Activated B cell treated with CpG ODN at 0.5 μM for 24 hours (primary cell): ENCODE measurements around the gene CCL2. TPM values are rescaled to one million over a fixed set of nuclear protein-coding genes. Genes with fewer than 3 reads are reported as not detected.

Source experiments
- ATAC-seq: fragments of 200-7000 bp; cut with Tn5 transposase; one replicate; pipeline ENCODE4 v1.10.0; 2021; ENCODE audit warnings: low read depth, mild to moderate bottlenecking, moderate library complexity
- CTCF ChIA-PET: fragments of 350-600 bp; sonication (Branson Sonifier 250); formaldehyde crosslinking; loops from one replicate; lab custom pipeline; 2021; ENCODE audit warnings: antibody characterized with exemption; lab: Charles Lee
- POLR2A ChIA-PET: fragments of 350-600 bp; sonication (Branson Sonifier 250); formaldehyde crosslinking; loops from one replicate; lab custom pipeline; 2021; ENCODE audit warnings: antibody characterized with exemption; lab: Charles Lee
- DNase-seq: peaks from one replicate; pipeline ENCODE4 v3.0.0; 2022
- H3K27ac Mint-ChIP-seq: one replicate; pipeline ENCODE4 v1.8.0; 2020; ENCODE audit warnings: mixed read lengths
- H3K27me3 Mint-ChIP-seq: one replicate; pipeline ENCODE4 v1.8.0; 2021; ENCODE audit warnings: mixed read lengths
- H3K36me3 Mint-ChIP-seq: one replicate; pipeline ENCODE4 v1.8.0; 2021; ENCODE audit warnings: low read depth, mixed read lengths
- H3K4me1 Mint-ChIP-seq: one replicate; pipeline ENCODE4 v1.8.0; 2021; ENCODE audit warnings: mixed read lengths
- H3K4me3 Mint-ChIP-seq: one replicate; pipeline ENCODE4 v1.8.0; 2020; ENCODE audit warnings: mild to moderate bottlenecking, mixed read lengths
- H3K9me3 Mint-ChIP-seq: one replicate; pipeline ENCODE4 v1.8.0; 2020; ENCODE audit warnings: mixed read lengths
- intact Hi-C: fragments of 100-400 bp; cut with micrococcal nuclease; formaldehyde crosslinking; loops from one replicate; pipeline ENCODE4 v1.15.1; 2024
- total RNA-seq: library from RNA; stranded (reverse); gene quantifications from 2 replicates; pipeline ENCODE4 v1.2.3, GENCODE V29; 2022
- TF ChIP-seq, protein P1 (sequence below): fragments of 200-600 bp; IDR thresholded peaks from one replicate; pipeline ENCODE4 v1.8.0; 2022; ENCODE audit warnings: antibody characterized with exemption, mild to moderate bottlenecking

Gene CCL2
- total RNA-seq, 1 donor from 2014 or later = 2.1 TPM

DNA sequence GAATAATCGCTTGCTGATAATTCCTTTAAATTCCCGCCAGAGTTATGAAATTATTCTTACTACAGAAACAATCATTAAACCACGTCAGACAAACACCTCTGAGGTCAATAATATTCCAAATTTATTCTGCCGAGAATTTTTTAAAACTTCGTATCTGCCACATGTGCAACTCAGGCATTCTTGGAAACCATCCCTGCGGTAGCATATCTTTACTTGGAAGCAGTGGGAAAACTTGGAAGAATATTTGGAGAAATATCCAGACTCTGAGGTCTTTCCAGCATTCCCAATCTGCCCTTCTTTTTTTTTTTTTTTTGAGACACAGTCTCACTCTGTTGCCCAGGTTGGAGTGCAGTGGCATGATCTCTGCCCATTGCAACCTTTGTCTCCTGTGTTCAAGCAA, 28.5 kb downstream of the CCL2 start:
- H3K9me3 Mint-ChIP-seq = no peaks in the 10 kb centered on the region
- TF ChIP-seq, protein P1, sequence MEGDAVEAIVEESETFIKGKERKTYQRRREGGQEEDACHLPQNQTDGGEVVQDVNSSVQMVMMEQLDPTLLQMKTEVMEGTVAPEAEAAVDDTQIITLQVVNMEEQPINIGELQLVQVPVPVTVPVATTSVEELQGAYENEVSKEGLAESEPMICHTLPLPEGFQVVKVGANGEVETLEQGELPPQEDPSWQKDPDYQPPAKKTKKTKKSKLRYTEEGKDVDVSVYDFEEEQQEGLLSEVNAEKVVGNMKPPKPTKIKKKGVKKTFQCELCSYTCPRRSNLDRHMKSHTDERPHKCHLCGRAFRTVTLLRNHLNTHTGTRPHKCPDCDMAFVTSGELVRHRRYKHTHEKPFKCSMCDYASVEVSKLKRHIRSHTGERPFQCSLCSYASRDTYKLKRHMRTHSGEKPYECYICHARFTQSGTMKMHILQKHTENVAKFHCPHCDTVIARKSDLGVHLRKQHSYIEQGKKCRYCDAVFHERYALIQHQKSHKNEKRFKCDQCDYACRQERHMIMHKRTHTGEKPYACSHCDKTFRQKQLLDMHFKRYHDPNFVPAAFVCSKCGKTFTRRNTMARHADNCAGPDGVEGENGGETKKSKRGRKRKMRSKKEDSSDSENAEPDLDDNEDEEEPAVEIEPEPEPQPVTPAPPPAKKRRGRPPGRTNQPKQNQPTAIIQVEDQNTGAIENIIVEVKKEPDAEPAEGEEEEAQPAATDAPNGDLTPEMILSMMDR = no peak
- CTCF ChIA-PET = no interaction called here
- POLR2A ChIA-PET = no interaction called here
- H3K4me3 Mint-ChIP-seq = no peak overlapping the region
- ATAC-seq = no peak
- H3K36me3 Mint-ChIP-seq = no peaks in the 10 kb centered on the region
- no peak for DNase-seq
- H3K27me3 Mint-ChIP-seq = peaks cover 34% of the 10 kb centered on the region
- H3K4me1 Mint-ChIP-seq = no peaks in the 10 kb centered on the region
- H3K27ac Mint-ChIP-seq = no peak overlapping the region
- intact Hi-C loops = no loop called here

DNA sequence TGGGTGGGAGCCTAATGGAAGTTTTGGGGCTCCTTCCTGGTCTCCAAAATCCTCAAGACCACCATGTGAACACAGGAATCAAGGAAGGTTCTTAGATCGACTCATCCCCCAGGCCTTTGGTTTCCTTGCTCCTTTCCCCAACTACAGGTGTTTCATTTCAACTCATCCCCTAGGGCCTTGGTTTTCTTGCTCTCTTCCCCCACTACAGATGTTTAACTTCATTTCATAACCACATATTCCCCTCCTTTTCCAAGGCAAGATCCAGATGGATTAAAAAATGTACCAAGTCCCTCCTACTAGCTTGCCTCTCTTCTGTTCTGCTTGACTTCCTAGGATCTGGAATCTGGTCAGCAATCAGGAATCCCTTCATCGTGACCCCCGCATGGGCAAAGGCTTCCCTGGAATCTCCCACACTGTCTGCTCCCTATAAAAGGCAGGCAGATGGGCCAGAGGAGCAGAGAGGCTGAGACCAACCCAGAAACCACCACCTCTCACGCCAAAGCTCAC, 30.3 kb downstream of the CCL2 start, which contains the start of gene CCL11:
TSS of gene CCL11 (plus strand) at position 457 of the 507 bp plus-strand sequence. CDS start 67 bp downstream, outside the sequence.
- ChIA-PET POLR2A (no interaction called here), CTCF (no interaction called here)
- no peak for ATAC-seq
- Mint-ChIP-seq H3K27ac (no peak within 1 kb of the TSS), H3K36me3 (no peaks in the 10 kb centered on the region), H3K9me3 (no peaks in the 10 kb centered on the region), H3K27me3 (peaks cover 34% of the 10 kb centered on the region), H3K4me3 (no peak within 1 kb of the TSS), H3K4me1 (no peaks in the 10 kb centered on the region)
- intact Hi-C loops = no loop called here
- DNase-seq = no peak
- TF ChIP-seq, protein P1 = no peak

DNA sequence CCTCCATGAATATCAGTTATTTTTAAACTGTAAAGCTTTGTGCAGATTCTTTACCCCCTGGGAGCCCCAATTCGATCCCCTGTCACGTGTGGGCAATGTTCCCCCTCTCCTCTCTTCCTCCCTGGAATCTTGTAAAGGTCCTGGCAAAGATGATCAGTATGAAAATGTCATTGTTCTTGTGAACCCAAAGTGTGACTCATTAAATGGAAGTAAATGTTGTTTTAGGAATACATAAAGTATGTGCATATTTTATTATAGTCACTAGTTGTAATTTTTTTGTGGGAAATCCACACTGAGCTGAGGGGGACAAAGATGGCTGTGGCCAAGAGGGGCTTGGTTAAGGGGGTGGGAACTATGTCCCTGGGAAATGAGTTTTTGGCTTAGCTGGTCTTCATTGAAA, 32.8 kb downstream of the CCL2 start:
- Mint-ChIP-seq H3K9me3 (no peaks in the 10 kb centered on the region), H3K4me1 (no peaks in the 10 kb centered on the region), H3K27me3 (peaks cover 26% of the 10 kb centered on the region), H3K36me3 (no peaks in the 10 kb centered on the region), H3K27ac (no peak overlapping the region), H3K4me3 (no peak overlapping the region)
- ATAC-seq (no peak), DNase-seq (no peak)
- TF ChIP-seq, protein P1 = no peak
- ChIA-PET POLR2A (no interaction called here), CTCF (interaction anchor here (0.6 kb wide), 1 partner anchor 31 kb away, joined by 4 read pairs; no protein-coding TSS in a partner anchor)
- intact Hi-C loops = no loop called here

DNA sequence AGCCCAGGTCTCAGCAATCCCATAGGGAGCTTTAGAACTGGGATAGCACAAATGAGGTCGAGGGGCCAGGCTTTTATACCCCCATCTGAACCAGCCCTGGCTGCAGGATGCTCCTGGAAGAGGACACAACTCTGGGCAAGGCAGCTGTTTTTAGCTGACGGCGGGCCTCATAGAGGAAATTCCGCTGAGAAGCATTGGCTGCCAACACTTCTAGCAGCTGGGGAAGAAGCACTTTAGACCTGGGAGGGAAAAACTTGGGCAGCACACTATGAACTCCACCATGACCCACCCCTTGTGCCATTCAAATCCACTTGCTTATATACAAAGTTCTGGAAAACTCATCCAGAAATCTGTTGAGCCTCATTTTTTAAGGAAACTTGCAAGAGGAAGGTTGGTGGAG, 35.5 kb downstream of the CCL2 start:
- Mint-ChIP-seq H3K36me3 (no peaks in the 10 kb centered on the region), H3K9me3 (no peaks in the 10 kb centered on the region), H3K4me1 (no peaks in the 10 kb centered on the region), H3K27ac (no peak overlapping the region), H3K27me3 (peaks cover 26% of the 10 kb centered on the region), H3K4me3 (no peak overlapping the region)
- POLR2A ChIA-PET = no interaction called here
- DNase-seq (no peak), ATAC-seq (no peak)
- TF ChIP-seq, protein P1 = no peak
- intact Hi-C loops = no loop called here
- CTCF ChIA-PET = no interaction called here

DNA sequence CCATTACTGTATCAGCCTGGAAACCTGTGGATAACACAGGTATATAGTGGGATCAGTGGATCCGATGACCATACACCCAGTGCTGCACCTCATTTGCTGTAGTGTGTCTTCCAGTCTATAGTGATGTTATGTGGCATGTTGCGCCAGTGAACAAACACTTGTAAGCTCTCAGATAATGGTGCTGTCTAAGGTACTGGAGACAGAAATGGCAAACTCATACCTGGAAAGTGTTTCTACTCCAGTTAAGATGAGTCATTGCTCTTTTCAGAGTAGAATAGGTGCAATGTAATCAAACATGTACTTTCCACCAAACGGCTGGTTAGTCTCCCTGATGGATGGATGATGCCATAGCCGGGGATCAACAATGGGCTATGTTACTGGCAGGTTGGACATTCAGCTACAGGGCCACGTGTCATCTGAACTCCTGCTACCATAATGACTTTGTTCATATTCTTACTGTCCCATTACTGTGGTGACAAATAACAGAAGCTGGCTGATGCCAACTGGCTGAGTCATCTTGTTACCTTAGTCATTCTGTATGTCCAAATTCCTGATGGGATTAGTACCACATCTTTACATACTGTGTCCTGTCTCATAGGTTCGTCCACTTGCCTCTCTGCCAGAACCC, 36.8 kb downstream of the CCL2 start:
- ATAC-seq (no peak), DNase-seq (no peak)
- POLR2A ChIA-PET = no interaction called here
- intact Hi-C loops = no loop called here
- Mint-ChIP-seq H3K27ac (no peak overlapping the region), H3K4me3 (no peak overlapping the region), H3K27me3 (peaks cover 20% of the 10 kb centered on the region), H3K9me3 (peaks cover 2% of the 10 kb centered on the region), H3K36me3 (no peaks in the 10 kb centered on the region), H3K4me1 (no peaks in the 10 kb centered on the region)
- CTCF ChIA-PET = no interaction called here
- TF ChIP-seq, protein P1 = no peak
